HepG2 (cell line): Measurements from ENCODE around the gene SYCP2L. TPM values are rescaled to one million over a fixed set of nuclear protein-coding genes. Genes with fewer than 3 reads are reported as not detected.

Experiments
- ATAC-seq: fragments of 200-7000 bp; cut with Tn5 transposase; 3 replicates; pipeline ENCODE4 v1.9.1; 2020; ENCODE audit warnings: mild to moderate bottlenecking, moderate library complexity
- BruUV-seq: library from RNA; stranded (reverse); fragments of 400-500 nt; replicated peaks from 2 replicates; lab custom pipeline; 2021; lab: Mats Ljungman, UMichigan
- CTCF ChIA-PET: fragments of 300-600 bp; formaldehyde crosslinking; extraction: SDS; loops from one replicate; lab custom pipeline; 2021; ENCODE audit warnings: low total read pairs, inconsistent platforms, low intra/inter-chr PET ratio; lab: Yijun Ruan, JAX
- POLR2A ChIA-PET: fragments of 350-600 bp; sonication (Branson Sonifier 250); formaldehyde crosslinking; loops from one replicate; lab custom pipeline; 2020; ENCODE audit warnings: antibody characterized with exemption, inconsistent platforms; lab: Yijun Ruan, JAX
- DNase-seq: peaks from one replicate; pipeline ENCODE4 v3.0.0-alpha.2; 2015; ENCODE audit warnings: low spot score
- FAIRE-seq: peaks from 3 replicates; lab custom pipeline; 2011; peaks lifted over from hg19 to GRCh38; lab: Jason Lieb, UNC
- H2AFZ ChIP-seq: one replicate; pipeline ENCODE4 v1.6.1; 2011; ENCODE audit warnings: low read length, inconsistent platforms
- H3K27ac ChIP-seq: fragments of 300-600 bp; 3 replicates; pipeline ENCODE4 v1.8.0; 2011; ENCODE audit warnings: mixed run types, mild to moderate bottlenecking, mixed read lengths, low read length, inconsistent platforms; ENCODE audit not compliant: insufficient read depth; ENCODE audit errors: extremely low read length
- H3K27me3 ChIP-seq, 2 experiments: fragments of 200-600 bp in 1 of 2; 2 replicates in 1 of 2; 3 replicates in 1 of 2; pipeline versions ENCODE4 v1.6.0 to v1.8.0; 2011; ENCODE audit warnings: low read length in 2 of 2, mild to moderate bottlenecking in 2 of 2, moderate library complexity in 2 of 2, inconsistent platforms in 1 of 2; ENCODE audit not compliant: insufficient read depth in 2 of 2, control insufficient read depth in 1 of 2
- H3K36me3 ChIP-seq, 2 experiments: fragments of 200-600 bp in 1 of 2; replicated peaks in 1 of 2; 2 replicates in 1 of 2; 3 replicates in 1 of 2; pipeline versions ENCODE4 v1.5.1 to v1.8.0; 2011; ENCODE audit warnings: low read length in 2 of 2, inconsistent platforms in 1 of 2; ENCODE audit not compliant: insufficient read depth in 2 of 2, control insufficient read depth in 1 of 2
- H3K4me1 ChIP-seq: 2 replicates; pipeline ENCODE4 v1.5.1; 2012; ENCODE audit warnings: low read length, inconsistent platforms; ENCODE audit not compliant: insufficient read depth
- H3K4me2 ChIP-seq: 2 replicates; pipeline ENCODE4 v1.6.0; 2011; ENCODE audit warnings: low read depth, low read length, inconsistent platforms
- H3K4me3 ChIP-seq, 3 experiments: fragments of 200-600 bp in 1 of 3; sonication (generic), shearing (Covaris generic) in 1 of 3; replicated peaks in 1 of 3; 2 replicates each; pipeline ENCODE4 v1.5.1; 2011 to 2016; ENCODE audit warnings: low read length in 3 of 3, inconsistent platforms in 2 of 3, low read depth in 2 of 3, mild to moderate bottlenecking in 2 of 3, control low read depth in 1 of 3, mixed read lengths in 1 of 3; ENCODE audit not compliant: insufficient read depth in 1 of 3
- H3K79me2 ChIP-seq: one replicate; pipeline ENCODE4 v1.6.1; 2011; ENCODE audit warnings: low read length, inconsistent platforms; ENCODE audit not compliant: insufficient read depth
- H3K9ac ChIP-seq: 2 replicates; pipeline ENCODE4 v1.6.0; 2011; ENCODE audit warnings: mild to moderate bottlenecking, low read depth, low read length, inconsistent platforms; ENCODE audit not compliant: insufficient read depth
- H3K9me3 ChIP-seq: 2 replicates; pipeline ENCODE4 v1.5.1; 2012; ENCODE audit warnings: mild to moderate bottlenecking, low read length
- H4K20me1 ChIP-seq: 2 replicates; pipeline ENCODE4 v1.6.0; 2011; ENCODE audit warnings: inconsistent platforms, mild to moderate bottlenecking, low read length, moderate library complexity; ENCODE audit not compliant: insufficient read depth
- ERF ChIP-seq: IDR thresholded peaks from 2 replicates; pipeline ENCODE4 v1.6.1; 2018; ENCODE audit warnings: missing biosample characterization, missing genetic modification reagents
- FOXA1 ChIP-seq, 2 experiments: fragments of 450-650 bp in 1 of 2; sonication (generic) in 1 of 2; formaldehyde crosslinking in 1 of 2; IDR thresholded peaks; 2 replicates each; pipeline versions ENCODE4 v1.4.0 to v1.6.1; 2016 to 2020; ENCODE audit warnings: missing genetic modification reagents in 1 of 2
- HDAC6 ChIP-seq: fragments of 200-600 bp; sonication (generic); IDR thresholded peaks from 2 replicates; pipeline ENCODE4 v1.7.0; 2017; ENCODE audit warnings: mild to moderate bottlenecking, antibody characterized with exemption, low read length, low read depth
- HNRNPUL1 ChIP-seq: fragments of 200-400 bp; formaldehyde crosslinking; IDR thresholded peaks from 2 replicates; pipeline ENCODE4 v1.6.1; 2017; ENCODE audit warnings: low read depth, mild to moderate bottlenecking, low read length, moderate library complexity
- KLF16 ChIP-seq, 2 experiments: sonication (generic) in 1 of 2; formaldehyde crosslinking in 1 of 2; IDR thresholded peaks; 2 replicates each; pipeline versions ENCODE4 v1.6.1 to v1.8.0; 2016 to 2023; ENCODE audit warnings: missing genetic modification reagents in 2 of 2, missing compliant biosample characterization in 1 of 2
- KMT2A ChIP-seq: sonication (generic); formaldehyde crosslinking; IDR thresholded peaks from 2 replicates; pipeline ENCODE4 v1.4.0; 2020; ENCODE audit warnings: missing genetic modification reagents
- SAP130 ChIP-seq: IDR thresholded peaks from 2 replicates; pipeline ENCODE4 v1.6.1; 2016; ENCODE audit warnings: low read depth
- SOX13 ChIP-seq, 3 experiments: fragments of 450-650 bp in 1 of 3; sonication (generic) in 1 of 3; formaldehyde crosslinking in 1 of 3; IDR thresholded peaks in 2 of 3; conservative IDR thresholded peaks in 1 of 3; 2 replicates each; pipeline versions ENCODE4 v1.5.0 to v1.6.1; 2016 to 2020; ENCODE audit warnings: antibody characterized with exemption in 1 of 3, mild to moderate bottlenecking in 1 of 3, missing compliant biosample characterization in 1 of 3, missing genetic modification reagents in 1 of 3, moderate library complexity in 1 of 3
- TBX2 ChIP-seq: sonication (generic); formaldehyde crosslinking; IDR thresholded peaks from 2 replicates; pipeline ENCODE4 v1.5.0; 2020; ENCODE audit warnings: missing genetic modification reagents, mild to moderate bottlenecking, borderline replicate concordance
- ZNF879 ChIP-seq: sonication (generic); formaldehyde crosslinking; IDR thresholded peaks from 2 replicates; pipeline ENCODE4 v1.8.1; 2023; ENCODE audit warnings: missing genetic modification reagents
- WGBS: methylation state at CpG from one replicate; pipeline ENCODE4 v1.1.6; 2017; ENCODE audit warnings: low lambda C conversion rate; 5-methylcytosine and 5-hydroxymethylcytosine counted together
- in situ Hi-C: cut with HindIII; loops from 2 replicates; pipeline ENCODE4 v1.10.0; 2017; ENCODE audit warnings: low pct_unique_long_range_greater_than_20kb; ENCODE audit not compliant: extremely low pct_ligation_motif_present
- intact Hi-C: fragments of 100-400 bp; cut with micrococcal nuclease; formaldehyde crosslinking; loops from one replicate; pipeline ENCODE4 v1.10.0; 2022; ENCODE audit not compliant: unreplicated experiment
- polyA plus RNA-seq, 8 experiments: library from polyadenylated mRNA; depleted of rRNA in 3 of 8; stranded (reverse) in 7 of 8; unstranded in 1 of 8; fragments of >200 nt; fragmentation: Illumina TruSeq in 4 of 8; extraction: Trizol in 4 of 8; gene quantifications; 2 replicates each; pipeline versions ENCODE4 v1.2.1 to v1.2.3, GENCODE V29; 2011 to 2016; ENCODE audit warnings: low read depth in 4 of 8, missing spikeins in 1 of 8, mixed read lengths in 1 of 8; ENCODE audit not compliant: insufficient read depth in 1 of 8
- total RNA-seq, 5 experiments: library from RNA; depleted of rRNA; stranded (reverse); fragments of >200 nt; fragmentation: Illumina TruSeq; extraction: Trizol; gene quantifications; 2 replicates each; pipeline ENCODE4 v1.2.3, GENCODE V29; 2016; ENCODE audit warnings: low read depth in 1 of 5
- TF ChIP-seq, protein P1 (sequence below): IDR thresholded peaks from 2 replicates; pipeline ENCODE4 v1.4.0; 2020; ENCODE audit warnings: mild to moderate bottlenecking, missing genetic modification reagents
- TF ChIP-seq, protein P2 (sequence below): sonication (generic); formaldehyde crosslinking; IDR thresholded peaks from 2 replicates; pipeline ENCODE4 v1.4.0; 2020; ENCODE audit warnings: missing genetic modification reagents
- TF ChIP-seq, protein P3 (sequence below): sonication (generic); formaldehyde crosslinking; IDR thresholded peaks from 2 replicates; pipeline ENCODE4 v1.4.0; 2020; ENCODE audit warnings: missing genetic modification reagents

The SYCP2L gene
- total and polyA plus RNA-seq, 2 of the 13 experiments (the other 11 are each of a cell fraction or from before 2014, with no cell fraction given): 0.22 to 0.54 TPM

DNA sequence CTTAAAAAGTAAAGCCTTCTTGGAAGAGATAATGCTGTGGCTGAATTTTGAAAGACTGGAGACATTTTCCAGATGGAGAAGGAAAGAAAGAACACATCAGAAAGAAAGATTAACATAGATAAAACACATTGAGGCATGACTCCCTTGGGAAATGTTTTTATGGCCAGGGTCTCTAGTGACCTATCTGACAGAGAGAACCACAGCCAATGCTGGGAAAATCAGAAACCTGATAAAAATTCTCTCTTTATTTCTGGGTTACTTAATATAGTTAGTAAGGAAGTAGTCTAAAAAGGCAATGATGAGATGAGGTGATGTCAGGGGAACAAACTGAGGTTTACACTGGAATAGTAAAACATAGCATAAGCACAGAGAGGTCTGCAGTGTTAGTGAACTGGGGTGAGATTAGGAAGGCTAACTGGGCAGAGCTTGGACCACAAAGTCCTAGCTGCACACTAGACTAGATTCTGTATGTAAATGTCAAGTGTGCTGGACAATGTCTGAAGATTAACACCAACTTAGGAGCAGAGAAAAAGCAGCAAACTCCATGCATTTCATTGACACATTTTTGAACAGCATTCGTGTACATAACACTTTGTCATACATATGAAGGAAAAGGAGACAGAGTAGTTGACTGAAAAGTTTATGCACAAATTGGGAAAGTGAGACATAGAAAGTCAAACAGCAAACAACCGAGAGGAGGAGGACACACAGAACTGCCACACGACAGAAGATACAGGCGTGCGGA, 126.3 kb downstream of the SYCP2L start:
- FAIRE-seq (no peak), ATAC-seq (peak; percentile 13; the same call in 1 of the 3 replicates), DNase-seq (no peak)
- in situ Hi-C loops: loop anchor here (5.0 kb wide), 1 partner anchor 56 kb away; no protein-coding TSS in a partner anchor
- Histone ChIP-seq H3K4me2 (peak overlapping the region; percentile 84), H3K9me3 (no peaks in the 10 kb centered on the region), H3K79me2 (peaks cover 53% of the 10 kb centered on the region), H3K4me1 (peaks cover 94% of the 10 kb centered on the region), H3K36me3 (peaks cover 0 to 6% of the 10 kb centered on the region in 2 experiments; a peak in 2 of 5 replicates), H3K4me3 (peak overlapping the region in 2 of 3 experiments; percentile 35 to 43; a peak in 3 of 6 replicates), H3K27ac (peak overlapping the region; percentile 95), H3K9ac (peak overlapping the region; percentile 73), H4K20me1 (no peaks in the 10 kb centered on the region), H2AFZ (no peak overlapping the region)
- CTCF ChIA-PET: interaction anchor here (1.2 to 2.7 kb wide), 4 partner anchors 32 to 62 kb away, joined by 3 to 27 read pairs (median 8); partner anchors contain the start of gene ELOVL2
- no TSS peak for BruUV-seq
- intact Hi-C loops: loop anchor here (1.0 kb wide), 3 partner anchors 29 to 56 kb away; no protein-coding TSS in a partner anchor
- 83% methylated on average over 5 of the region's 5 CpGs for WGBS
- 0 out of 2 replicates have a peak, but pooled peaks have one; percentile 42 for TF ChIP-seq KMT2A (CRISPR knock-in tag)
- TF ChIP-seq SOX13 (IDR thresholded peaks at IDR 0.05): no peak
- 0 out of 4 replicates have a peak, but pooled peaks of 1 of the 2 experiments have one; percentile 11 for TF ChIP-seq SOX13 (CRISPR knock-in tag; conservative IDR thresholded peaks at IDR 0.05 in 1 of 2, IDR thresholded peaks at IDR 0.05 in 1 of 2)
- TF ChIP-seq ZNF879 (CRISPR knock-in tag): no peak
- 0 out of 4 replicates have a peak, but pooled peaks of 1 of the 2 experiments have one; percentile 31 for TF ChIP-seq KLF16 (CRISPR knock-in tag; IDR thresholded peaks at IDR 0.05)
- no peak for TF ChIP-seq HNRNPUL1
- no peak for TF ChIP-seq FOXA1 (IDR thresholded peaks at IDR 0.05)
- TF ChIP-seq FOXA1 (CRISPR knock-in tag; IDR thresholded peaks at IDR 0.05): peak; percentile 13; the same call in 1 of the 2 replicates
- TF ChIP-seq SAP130: 0 out of 2 replicates have a peak, but pooled peaks have one; percentile 24
- TF ChIP-seq, protein P1, sequence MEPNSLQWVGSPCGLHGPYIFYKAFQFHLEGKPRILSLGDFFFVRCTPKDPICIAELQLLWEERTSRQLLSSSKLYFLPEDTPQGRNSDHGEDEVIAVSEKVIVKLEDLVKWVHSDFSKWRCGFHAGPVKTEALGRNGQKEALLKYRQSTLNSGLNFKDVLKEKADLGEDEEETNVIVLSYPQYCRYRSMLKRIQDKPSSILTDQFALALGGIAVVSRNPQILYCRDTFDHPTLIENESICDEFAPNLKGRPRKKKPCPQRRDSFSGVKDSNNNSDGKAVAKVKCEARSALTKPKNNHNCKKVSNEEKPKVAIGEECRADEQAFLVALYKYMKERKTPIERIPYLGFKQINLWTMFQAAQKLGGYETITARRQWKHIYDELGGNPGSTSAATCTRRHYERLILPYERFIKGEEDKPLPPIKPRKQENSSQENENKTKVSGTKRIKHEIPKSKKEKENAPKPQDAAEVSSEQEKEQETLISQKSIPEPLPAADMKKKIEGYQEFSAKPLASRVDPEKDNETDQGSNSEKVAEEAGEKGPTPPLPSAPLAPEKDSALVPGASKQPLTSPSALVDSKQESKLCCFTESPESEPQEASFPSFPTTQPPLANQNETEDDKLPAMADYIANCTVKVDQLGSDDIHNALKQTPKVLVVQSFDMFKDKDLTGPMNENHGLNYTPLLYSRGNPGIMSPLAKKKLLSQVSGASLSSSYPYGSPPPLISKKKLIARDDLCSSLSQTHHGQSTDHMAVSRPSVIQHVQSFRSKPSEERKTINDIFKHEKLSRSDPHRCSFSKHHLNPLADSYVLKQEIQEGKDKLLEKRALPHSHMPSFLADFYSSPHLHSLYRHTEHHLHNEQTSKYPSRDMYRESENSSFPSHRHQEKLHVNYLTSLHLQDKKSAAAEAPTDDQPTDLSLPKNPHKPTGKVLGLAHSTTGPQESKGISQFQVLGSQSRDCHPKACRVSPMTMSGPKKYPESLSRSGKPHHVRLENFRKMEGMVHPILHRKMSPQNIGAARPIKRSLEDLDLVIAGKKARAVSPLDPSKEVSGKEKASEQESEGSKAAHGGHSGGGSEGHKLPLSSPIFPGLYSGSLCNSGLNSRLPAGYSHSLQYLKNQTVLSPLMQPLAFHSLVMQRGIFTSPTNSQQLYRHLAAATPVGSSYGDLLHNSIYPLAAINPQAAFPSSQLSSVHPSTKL (CRISPR knock-in tag): 0 out of 2 replicates have a peak, but pooled peaks have one; percentile 3
- 0 out of 2 replicates have a peak, but pooled peaks have one; percentile 22 for TF ChIP-seq HDAC6
- TF ChIP-seq ERF: 0 out of 2 replicates have a peak, but pooled peaks have one; percentile 31
- TF ChIP-seq, protein P2, sequence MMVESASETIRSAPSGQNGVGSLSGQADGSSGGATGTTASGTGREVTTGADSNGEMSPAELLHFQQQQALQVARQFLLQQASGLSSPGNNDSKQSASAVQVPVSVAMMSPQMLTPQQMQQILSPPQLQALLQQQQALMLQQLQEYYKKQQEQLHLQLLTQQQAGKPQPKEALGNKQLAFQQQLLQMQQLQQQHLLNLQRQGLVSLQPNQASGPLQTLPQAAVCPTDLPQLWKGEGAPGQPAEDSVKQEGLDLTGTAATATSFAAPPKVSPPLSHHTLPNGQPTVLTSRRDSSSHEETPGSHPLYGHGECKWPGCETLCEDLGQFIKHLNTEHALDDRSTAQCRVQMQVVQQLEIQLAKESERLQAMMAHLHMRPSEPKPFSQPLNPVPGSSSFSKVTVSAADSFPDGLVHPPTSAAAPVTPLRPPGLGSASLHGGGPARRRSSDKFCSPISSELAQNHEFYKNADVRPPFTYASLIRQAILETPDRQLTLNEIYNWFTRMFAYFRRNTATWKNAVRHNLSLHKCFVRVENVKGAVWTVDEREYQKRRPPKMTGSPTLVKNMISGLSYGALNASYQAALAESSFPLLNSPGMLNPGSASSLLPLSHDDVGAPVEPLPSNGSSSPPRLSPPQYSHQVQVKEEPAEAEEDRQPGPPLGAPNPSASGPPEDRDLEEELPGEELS (CRISPR knock-in tag): no peak
- TF ChIP-seq, protein P3, sequence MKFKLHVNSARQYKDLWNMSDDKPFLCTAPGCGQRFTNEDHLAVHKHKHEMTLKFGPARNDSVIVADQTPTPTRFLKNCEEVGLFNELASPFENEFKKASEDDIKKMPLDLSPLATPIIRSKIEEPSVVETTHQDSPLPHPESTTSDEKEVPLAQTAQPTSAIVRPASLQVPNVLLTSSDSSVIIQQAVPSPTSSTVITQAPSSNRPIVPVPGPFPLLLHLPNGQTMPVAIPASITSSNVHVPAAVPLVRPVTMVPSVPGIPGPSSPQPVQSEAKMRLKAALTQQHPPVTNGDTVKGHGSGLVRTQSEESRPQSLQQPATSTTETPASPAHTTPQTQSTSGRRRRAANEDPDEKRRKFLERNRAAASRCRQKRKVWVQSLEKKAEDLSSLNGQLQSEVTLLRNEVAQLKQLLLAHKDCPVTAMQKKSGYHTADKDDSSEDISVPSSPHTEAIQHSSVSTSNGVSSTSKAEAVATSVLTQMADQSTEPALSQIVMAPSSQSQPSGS (CRISPR knock-in tag): 0 out of 2 replicates have a peak, but pooled peaks have one; percentile 16
- peak; percentile 42; the same call in 1 of the 2 replicates for TF ChIP-seq TBX2
- TF ChIP-seq, all 625 proteins: peak for 10
- H3K27me3 ChIP-seq: no peaks in the 10 kb centered on the region
- POLR2A ChIA-PET: interaction anchor here (1.0 to 2.9 kb wide), 15 partner anchors 8 to 292 kb away, joined by 3 to 52 read pairs (median 7); partner anchors contain the start of genes ELOVL2 and SMIM13
